ENCODE results near the gene SNAP91. TPM values are rescaled to one million over a fixed set of nuclear protein-coding genes. Genes with fewer than 3 reads are reported as not detected.

The SNAP91 gene
- total RNA-seq, 1 experiment from 2014 or later: 0.95 TPM

GRCh38 chr6:83609248-83609647, 99.7 kb downstream of the SNAP91 start:
- Histone ChIP-seq H3K4me1 (ENCODE audit: control insufficient read depth, insufficient read depth, low read length) (no peaks in the 10 kb centered on the region), H3K9me3 (ENCODE audit: control insufficient read depth, insufficient read depth, low read depth, low read length) (no peaks in the 10 kb centered on the region), H3K27ac (ENCODE audit: low read length) (no peak overlapping the region), H3K27me3 (ENCODE audit: control insufficient read depth, insufficient read depth, low read length) (no peaks in the 10 kb centered on the region), H3K4me3 (ENCODE audit: low read depth in 2 of 2, low read length in 2 of 2) (no peak overlapping the region), H3K36me3 (ENCODE audit: control insufficient read depth, insufficient read depth, low read length) (no peaks in the 10 kb centered on the region)
- DNase-seq (ENCODE audit: low read depth, low spot score) (no peak), ATAC-seq (no peak)
- no TSS peak for BruUV-seq (replicated peaks)
- in situ Hi-C loops (cut with HindIII; ENCODE audit: low pct_unique_long_range_greater_than_20kb, low sequenced_read_pairs): no loop called here
- ChIA-PET CTCF (no interaction called here), POLR2A (no interaction called here)
- intact Hi-C loops (cut with micrococcal nuclease; ENCODE audit: unreplicated experiment): no loop called here
- TF ChIP-seq, protein P1, sequence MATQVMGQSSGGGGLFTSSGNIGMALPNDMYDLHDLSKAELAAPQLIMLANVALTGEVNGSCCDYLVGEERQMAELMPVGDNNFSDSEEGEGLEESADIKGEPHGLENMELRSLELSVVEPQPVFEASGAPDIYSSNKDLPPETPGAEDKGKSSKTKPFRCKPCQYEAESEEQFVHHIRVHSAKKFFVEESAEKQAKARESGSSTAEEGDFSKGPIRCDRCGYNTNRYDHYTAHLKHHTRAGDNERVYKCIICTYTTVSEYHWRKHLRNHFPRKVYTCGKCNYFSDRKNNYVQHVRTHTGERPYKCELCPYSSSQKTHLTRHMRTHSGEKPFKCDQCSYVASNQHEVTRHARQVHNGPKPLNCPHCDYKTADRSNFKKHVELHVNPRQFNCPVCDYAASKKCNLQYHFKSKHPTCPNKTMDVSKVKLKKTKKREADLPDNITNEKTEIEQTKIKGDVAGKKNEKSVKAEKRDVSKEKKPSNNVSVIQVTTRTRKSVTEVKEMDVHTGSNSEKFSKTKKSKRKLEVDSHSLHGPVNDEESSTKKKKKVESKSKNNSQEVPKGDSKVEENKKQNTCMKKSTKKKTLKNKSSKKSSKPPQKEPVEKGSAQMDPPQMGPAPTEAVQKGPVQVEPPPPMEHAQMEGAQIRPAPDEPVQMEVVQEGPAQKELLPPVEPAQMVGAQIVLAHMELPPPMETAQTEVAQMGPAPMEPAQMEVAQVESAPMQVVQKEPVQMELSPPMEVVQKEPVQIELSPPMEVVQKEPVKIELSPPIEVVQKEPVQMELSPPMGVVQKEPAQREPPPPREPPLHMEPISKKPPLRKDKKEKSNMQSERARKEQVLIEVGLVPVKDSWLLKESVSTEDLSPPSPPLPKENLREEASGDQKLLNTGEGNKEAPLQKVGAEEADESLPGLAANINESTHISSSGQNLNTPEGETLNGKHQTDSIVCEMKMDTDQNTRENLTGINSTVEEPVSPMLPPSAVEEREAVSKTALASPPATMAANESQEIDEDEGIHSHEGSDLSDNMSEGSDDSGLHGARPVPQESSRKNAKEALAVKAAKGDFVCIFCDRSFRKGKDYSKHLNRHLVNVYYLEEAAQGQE (IDR thresholded peaks at IDR 0.05; ENCODE audit: insufficient read depth in 1 of 2, low read depth in 2 of 2, low read length in 1 of 2): no peak
- no peak for TF ChIP-seq TCF7L2 (IDR thresholded peaks at IDR 0.05; ENCODE audit: low read depth, low read length)
- no peak for TF ChIP-seq SIN3A (IDR thresholded peaks at IDR 0.05; ENCODE audit: borderline replicate concordance, insufficient read depth, low read depth, low read length)
- TF ChIP-seq CTCF (IDR thresholded peaks at IDR 0.05): no peak
- TF ChIP-seq POLR2AphosphoS5 (IDR thresholded peaks at IDR 0.05; ENCODE audit: low read depth, low read length): no peak

DNA sequence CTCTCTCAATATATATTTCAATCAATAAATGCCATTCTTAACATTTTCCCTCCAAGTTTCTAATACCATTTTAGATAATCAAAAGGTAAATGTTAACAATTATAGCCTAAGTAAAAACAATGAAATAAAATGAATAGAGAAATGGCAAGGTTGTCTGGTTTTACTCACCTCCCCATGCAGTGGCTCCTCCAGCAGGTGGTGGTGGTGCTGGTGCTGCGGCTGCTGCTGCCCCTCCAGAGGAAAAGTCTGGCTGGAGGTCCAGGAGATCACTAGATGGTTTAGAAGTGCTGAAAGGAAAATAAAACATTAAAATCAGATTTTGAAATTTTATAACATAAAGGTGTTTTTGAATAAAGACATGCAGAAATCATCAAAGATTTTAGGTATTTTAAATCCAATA, 103.4 kb downstream of the SNAP91 start:
- ATAC-seq: no peak
- Histone ChIP-seq H3K9me3 (ENCODE audit: control insufficient read depth, insufficient read depth, low read depth, low read length) (no peaks in the 10 kb centered on the region), H3K4me3 (ENCODE audit: low read depth in 2 of 2, low read length in 2 of 2) (no peak overlapping the region), H3K27me3 (ENCODE audit: control insufficient read depth, insufficient read depth, low read length) (no peaks in the 10 kb centered on the region), H3K36me3 (ENCODE audit: control insufficient read depth, insufficient read depth, low read length) (no peaks in the 10 kb centered on the region), H3K27ac (ENCODE audit: low read length) (no peak overlapping the region), H3K4me1 (ENCODE audit: control insufficient read depth, insufficient read depth, low read length) (no peaks in the 10 kb centered on the region)
- CTCF ChIA-PET: no interaction called here
- in situ Hi-C loops (cut with HindIII; ENCODE audit: low pct_unique_long_range_greater_than_20kb, low sequenced_read_pairs): no loop called here
- no TSS peak for BruUV-seq (replicated peaks)
- POLR2A ChIA-PET: no interaction called here
- intact Hi-C loops (cut with micrococcal nuclease; ENCODE audit: unreplicated experiment): no loop called here
- TF ChIP-seq SIN3A (IDR thresholded peaks at IDR 0.05; ENCODE audit: borderline replicate concordance, insufficient read depth, low read depth, low read length) (no peak), CTCF (IDR thresholded peaks at IDR 0.05) (no peak), TCF7L2 (IDR thresholded peaks at IDR 0.05; ENCODE audit: low read depth, low read length) (no peak)
- DNase-seq (ENCODE audit: low read depth, low spot score): no peak

Measured in Panc1 (cell line).